ENCODE data around the gene GHRH. TPM values are rescaled to one million over a fixed set of nuclear protein-coding genes. Genes with fewer than 3 reads are reported as not detected.

Gene GHRH
- total RNA-seq, 1 donor from 2014 or later, result not detected

GRCh38 chr20:37297066-37297736, 35.6 kb upstream of the GHRH start:
- intact Hi-C loops (cut with DNase I), result no loop called here
- H3K9me3 ChIP-seq, result no peaks in the 10 kb centered on the region
- DNase-seq (ENCODE audit: extremely low spot score in 2 of 2), result no peak
- H3K36me3 ChIP-seq, result peaks cover 0 to 12% of the 10 kb centered on the region in 2 donors
- H3K27me3 ChIP-seq, result no peaks in the 10 kb centered on the region
- no peak for TF ChIP-seq POLR2AphosphoS5 (IDR thresholded peaks at IDR 0.05; ENCODE audit: insufficient read depth in 1 of 2, low read depth in 1 of 2)
- peak overlapping the region; percentile 74 for H3K27ac ChIP-seq
- no peak overlapping the region for H3K4me3 ChIP-seq
- H3K4me1 ChIP-seq, result peaks cover 70% of the 10 kb centered on the region

GRCh38 chr20:37296371-37296770, 34.8 kb upstream of the GHRH start:
- Histone ChIP-seq H3K36me3 (peaks cover 0 to 3% of the 10 kb centered on the region in 2 donors), H3K9me3 (no peaks in the 10 kb centered on the region), H3K27ac (peak overlapping the region; percentile 74), H3K4me3 (no peak overlapping the region), H3K4me1 (peaks cover 70% of the 10 kb centered on the region), H3K27me3 (no peaks in the 10 kb centered on the region)
- intact Hi-C loops (cut with DNase I), result no loop called here
- DNase-seq (ENCODE audit: extremely low spot score in 2 of 2), result no peak
- no peak for TF ChIP-seq POLR2A (IDR thresholded peaks at IDR 0.05)
- no peak for TF ChIP-seq POLR2AphosphoS5 (IDR thresholded peaks at IDR 0.05; ENCODE audit: insufficient read depth in 1 of 2, low read depth in 1 of 2)
- no peak for TF ChIP-seq CTCF (IDR thresholded peaks at IDR 0.05)

- TF ChIP-seq CTCF (IDR thresholded peaks at IDR 0.05) (no peak), POLR2AphosphoS5 (IDR thresholded peaks at IDR 0.05; ENCODE audit: insufficient read depth in 1 of 2, low read depth in 1 of 2) (no peak), POLR2A (IDR thresholded peaks at IDR 0.05) (no peak)
- peaks cover 75% of the 10 kb centered on the region for H3K4me1 ChIP-seq
- no peaks in the 10 kb centered on the region for H3K9me3 ChIP-seq
- no peaks in the 10 kb centered on the region for H3K27me3 ChIP-seq
- H3K36me3 ChIP-seq, result no peaks in the 10 kb centered on the region
- intact Hi-C loops (cut with DNase I), result no loop called here
- peak overlapping the region; percentile 74 for H3K27ac ChIP-seq
- H3K4me3 ChIP-seq, result no peak overlapping the region
- no peak for DNase-seq (ENCODE audit: extremely low spot score in 2 of 2)
These were observed 34.0 kb upstream of the GHRH start for GRCh38 chr20:37295595-37295994.

- intact Hi-C loops (cut with DNase I), result no loop called here
- H3K4me3 ChIP-seq, result no peak overlapping the region
- peaks cover 80% of the 10 kb centered on the region for H3K4me1 ChIP-seq
- no peak for DNase-seq (ENCODE audit: extremely low spot score in 2 of 2)
- TF ChIP-seq POLR2AphosphoS5 (IDR thresholded peaks at IDR 0.05; ENCODE audit: insufficient read depth in 1 of 2, low read depth in 1 of 2), result peak in 1 of 2 donors; percentile 81
- no peak for TF ChIP-seq POLR2A (IDR thresholded peaks at IDR 0.05)
- no peak for TF ChIP-seq CTCF (IDR thresholded peaks at IDR 0.05)
- H3K9me3 ChIP-seq, result no peaks in the 10 kb centered on the region
- H3K27ac ChIP-seq, result peak overlapping the region; percentile 74
- H3K36me3 ChIP-seq, result no peaks in the 10 kb centered on the region
- H3K27me3 ChIP-seq, result no peaks in the 10 kb centered on the region
These were observed 33.4 kb upstream of the GHRH start for GRCh38 chr20:37295001-37295400.

- H3K4me3 ChIP-seq, result no peak overlapping the region
- intact Hi-C loops (cut with DNase I), result no loop called here
- TF ChIP-seq POLR2A (IDR thresholded peaks at IDR 0.05) (no peak), CTCF (IDR thresholded peaks at IDR 0.05) (no peak), POLR2AphosphoS5 (IDR thresholded peaks at IDR 0.05; ENCODE audit: insufficient read depth in 1 of 2, low read depth in 1 of 2) (no peak)
These were observed 32.8 kb upstream of the GHRH start for GRCh38 chr20:37294262-37294981.

More at GRCh38 chr20:37294262-37294981, 32.8 kb upstream of the GHRH start:
- no peaks in the 10 kb centered on the region for H3K36me3 ChIP-seq
- no peaks in the 10 kb centered on the region for H3K9me3 ChIP-seq
- peaks cover 76% of the 10 kb centered on the region for H3K4me1 ChIP-seq
- DNase-seq (ENCODE audit: extremely low spot score in 2 of 2), result no peak
- H3K27ac ChIP-seq, result peak overlapping the region; percentile 74
- H3K27me3 ChIP-seq, result no peaks in the 10 kb centered on the region

Data from vagina (tissue), 2 donors.